Glutamatergic neuron (in vitro differentiated cells): ENCODE data around the gene SEMA6B. TPM values are rescaled to one million over a fixed set of nuclear protein-coding genes. Genes with fewer than 3 reads are reported as not detected.
"Not testable (repeated sequence)": the region's sequence is repeated elsewhere in the genome, so short reads cannot be mapped to it uniquely, and the experiment has no call there.

Source experiments
- DNase-seq: peaks from one replicate; pipeline ENCODE4 v3.0.0; 2022
- H3K27ac Mint-ChIP-seq: one replicate; pipeline ENCODE4 v1.8.0; 2020; ENCODE audit warnings: mild to moderate bottlenecking, mixed read lengths, inconsistent platforms; ENCODE audit not compliant: unreplicated experiment
- H3K27me3 Mint-ChIP-seq: one replicate; pipeline ENCODE4 v1.8.0; 2020; ENCODE audit warnings: mild to moderate bottlenecking, moderate library complexity, mixed read lengths, inconsistent platforms; ENCODE audit not compliant: unreplicated experiment
- H3K36me3 Mint-ChIP-seq: one replicate; pipeline ENCODE4 v1.8.0; 2020; ENCODE audit warnings: mild to moderate bottlenecking, mixed read lengths, inconsistent platforms; ENCODE audit not compliant: unreplicated experiment
- H3K4me1 Mint-ChIP-seq: one replicate; pipeline ENCODE4 v1.8.0; 2020; ENCODE audit warnings: mild to moderate bottlenecking, low read depth, mixed read lengths, inconsistent platforms; ENCODE audit not compliant: unreplicated experiment
- H3K4me3 Mint-ChIP-seq: one replicate; pipeline ENCODE4 v1.8.0; 2020; ENCODE audit warnings: mild to moderate bottlenecking, mixed read lengths, inconsistent platforms; ENCODE audit not compliant: unreplicated experiment
- H3K9me3 Mint-ChIP-seq: one replicate; pipeline ENCODE4 v1.8.0; 2020; ENCODE audit warnings: mild to moderate bottlenecking, moderate library complexity, mixed read lengths, inconsistent platforms; ENCODE audit not compliant: unreplicated experiment
- CTCF ChIP-seq: fragments of 200-600 bp; sonication (generic); IDR thresholded peaks from one replicate; pipeline ENCODE4 v1.5.0; 2021; ENCODE audit not compliant: partially characterized antibody, unreplicated experiment
- total RNA-seq: library from RNA; stranded (reverse); fragmentation: NEBNext Ultra II Directional; extraction: Animal tissue kit (Norgen Biotek cat#: 25700); gene quantifications from one replicate; pipeline ENCODE4 v1.2.1, GENCODE V29; 2021; ENCODE audit not compliant: unreplicated experiment

Gene SEMA6B
- total RNA-seq, 1 donor from 2014 or later: 234 TPM

- Mint-ChIP-seq H3K4me1 (peaks cover 19% of the 10 kb centered on the region), H3K27me3 (peaks cover 18% of the 10 kb centered on the region), H3K4me3 (peak overlapping the region; percentile 58), H3K36me3 (peaks cover 6% of the 10 kb centered on the region), H3K9me3 (peaks cover 19% of the 10 kb centered on the region), H3K27ac (peak overlapping the region; percentile 64)
- TF ChIP-seq CTCF: no peak
- no peak for DNase-seq
Observed at GRCh38 chr19:4566402-4567051, 7.0 kb upstream of the SEMA6B start.

- not testable (repeated sequence) for DNase-seq, H3K36me3 Mint-ChIP-seq, H3K27ac Mint-ChIP-seq, H3K4me3 Mint-ChIP-seq, H3K4me1 Mint-ChIP-seq
- Mint-ChIP-seq H3K9me3 (peaks cover 12% of the 10 kb centered on the region), H3K27me3 (peaks cover 11% of the 10 kb centered on the region)
Observed at GRCh38 chr19:4563562-4563961, 4.1 kb upstream of the SEMA6B start.

GRCh38 chr19:4562085-4562484 is 2.6 kb upstream of the SEMA6B start:
- H3K27ac Mint-ChIP-seq, H3K4me1 Mint-ChIP-seq, H3K4me3 Mint-ChIP-seq, DNase-seq, H3K36me3 Mint-ChIP-seq: not testable (repeated sequence)
- Mint-ChIP-seq H3K27me3 (peaks cover 10% of the 10 kb centered on the region), H3K9me3 (peaks cover 12% of the 10 kb centered on the region)

GRCh38 chr19:4557971-4558941 is 1.2 kb downstream of the SEMA6B start:
- Mint-ChIP-seq H3K4me3 (no peak overlapping the region), H3K9me3 (peaks cover 14% of the 10 kb centered on the region)
- peak; percentile 100 for TF ChIP-seq CTCF

GRCh38 chr19:4557144-4557970 is 2.1 kb downstream of the SEMA6B start:
- DNase-seq: no peak
- no peak for TF ChIP-seq CTCF
- H3K27ac Mint-ChIP-seq: no peak overlapping the region
- peaks cover 16% of the 10 kb centered on the region for H3K36me3 Mint-ChIP-seq
- peaks cover 15% of the 10 kb centered on the region for H3K27me3 Mint-ChIP-seq
- H3K4me3 Mint-ChIP-seq: no peak overlapping the region
- no peaks in the 10 kb centered on the region for H3K4me1 Mint-ChIP-seq
- H3K9me3 Mint-ChIP-seq: peaks cover 18% of the 10 kb centered on the region

More at GRCh38 chr19:4557971-4558941, 1.2 kb downstream of the SEMA6B start:
- Mint-ChIP-seq H3K36me3 (peaks cover 10% of the 10 kb centered on the region), H3K27ac (no peak overlapping the region), H3K4me1 (no peaks in the 10 kb centered on the region), H3K27me3 (peaks cover 10% of the 10 kb centered on the region)
- peak; percentile 79 for DNase-seq
